H9 (cell line): ENCODE measurements around the gene DIAPH3. TPM values are rescaled to one million over a fixed set of nuclear protein-coding genes. Genes with fewer than 3 reads are reported as not detected.

Experiments used
- DNase-seq: peaks from one replicate; pipeline ENCODE4 v3.0.0-alpha.2; 2017
- H2AFZ ChIP-seq: one replicate; pipeline ENCODE4 v1.6.1; 2013; ENCODE audit warnings: mild to moderate bottlenecking, low read length, control low read depth, moderate library complexity
- H2AK5ac ChIP-seq: 2 replicates; pipeline ENCODE4 v1.6.1; 2013; ENCODE audit warnings: low read length, control low read depth, mixed read lengths; ENCODE audit not compliant: insufficient read length
- H2BK120ac ChIP-seq: one replicate; pipeline ENCODE4 v1.6.1; 2013; ENCODE audit warnings: low read depth, mild to moderate bottlenecking, low read length, control low read depth, inconsistent platforms; ENCODE audit not compliant: poor library complexity, severe bottlenecking
- H2BK12ac ChIP-seq: 2 replicates; pipeline ENCODE4 v1.6.1; 2013; ENCODE audit warnings: low read length, control low read depth, mixed read lengths, low read depth; ENCODE audit not compliant: insufficient read length
- H2BK15ac ChIP-seq: 2 replicates; pipeline ENCODE4 v1.6.1; 2013; ENCODE audit warnings: low read depth, low read length, control low read depth
- H2BK20ac ChIP-seq: one replicate; pipeline ENCODE4 v1.6.1; 2013; ENCODE audit warnings: low read depth, mild to moderate bottlenecking, low read length, control low read depth, inconsistent platforms; ENCODE audit not compliant: poor library complexity, severe bottlenecking
- H2BK5ac ChIP-seq: 2 replicates; pipeline ENCODE4 v1.6.1; 2013; ENCODE audit warnings: low read length, control low read depth, mixed read lengths; ENCODE audit not compliant: insufficient read length
- H3K14ac ChIP-seq: 2 replicates; pipeline ENCODE4 v1.6.1; 2013; ENCODE audit warnings: low read length, control low read depth; ENCODE audit not compliant: insufficient read depth
- H3K18ac ChIP-seq: 2 replicates; pipeline ENCODE4 v1.6.1; 2013; ENCODE audit warnings: low read depth, mild to moderate bottlenecking, mixed read lengths, low read length, control low read depth; ENCODE audit not compliant: insufficient read length
- H3K23ac ChIP-seq: 2 replicates; pipeline ENCODE4 v1.6.1; 2013; ENCODE audit warnings: low read length, control low read depth, mixed read lengths, low read depth; ENCODE audit not compliant: insufficient read length
- H3K23me2 ChIP-seq: 2 replicates; pipeline ENCODE4 v1.6.1; 2013; ENCODE audit warnings: low read depth, mild to moderate bottlenecking, mixed read lengths, low read length, control low read depth; ENCODE audit not compliant: insufficient read length, poor library complexity, severe bottlenecking
- H3K27ac ChIP-seq: 2 replicates; pipeline ENCODE4 v1.5.1; 2013; ENCODE audit warnings: low read length, control low read depth, mixed read lengths, low read depth; ENCODE audit not compliant: insufficient read length
- H3K27me3 ChIP-seq: 2 replicates; pipeline ENCODE4 v1.6.1; 2013; ENCODE audit warnings: low read length, control low read depth, inconsistent platforms; ENCODE audit not compliant: insufficient read depth
- H3K4ac ChIP-seq: 2 replicates; pipeline ENCODE4 v1.6.1; 2013; ENCODE audit warnings: low read depth, mild to moderate bottlenecking, control low read depth, inconsistent platforms, low read length, moderate library complexity
- H3K4me1 ChIP-seq: 2 replicates; pipeline ENCODE4 v1.6.1; 2013; ENCODE audit warnings: low read length, control low read depth, inconsistent platforms; ENCODE audit not compliant: insufficient read depth
- H3K4me2 ChIP-seq: 2 replicates; pipeline ENCODE4 v1.6.1; 2013; ENCODE audit warnings: low read length, control low read depth, mixed read lengths; ENCODE audit not compliant: insufficient read length, insufficient read depth
- H3K56ac ChIP-seq: 2 replicates; pipeline ENCODE4 v1.6.1; 2013; ENCODE audit warnings: low read depth, mild to moderate bottlenecking, mixed read lengths, low read length, control low read depth; ENCODE audit not compliant: insufficient read length
- H3K79me1 ChIP-seq: 2 replicates; pipeline ENCODE4 v1.6.1; 2013; ENCODE audit warnings: low read depth, mild to moderate bottlenecking, moderate library complexity, low read length, control low read depth, inconsistent platforms; ENCODE audit not compliant: insufficient read depth, poor library complexity, severe bottlenecking
- H3K79me2 ChIP-seq: 2 replicates; pipeline ENCODE4 v1.6.1; 2013; ENCODE audit warnings: low read length, control low read depth, inconsistent platforms; ENCODE audit not compliant: insufficient read depth
- H3K9ac ChIP-seq: 2 replicates; pipeline ENCODE4 v1.6.1; 2013; ENCODE audit warnings: low read length, control low read depth, mixed read lengths; ENCODE audit not compliant: insufficient read length; ENCODE audit errors: extremely low read depth
- H3K9me3 ChIP-seq: one replicate; pipeline ENCODE4 v1.6.1; 2013; ENCODE audit warnings: low read depth, low read length, inconsistent platforms; ENCODE audit not compliant: control insufficient read depth
- H3T11ph ChIP-seq: one replicate; pipeline ENCODE4 v1.6.1; 2013; ENCODE audit warnings: mild to moderate bottlenecking, low read length, control low read depth, inconsistent platforms
- H4K20me1 ChIP-seq: one replicate; pipeline ENCODE4 v1.6.1; 2013; ENCODE audit not compliant: control insufficient read depth, insufficient read length, insufficient read depth
- H4K5ac ChIP-seq: 2 replicates; pipeline ENCODE4 v1.6.1; 2013; ENCODE audit warnings: low read depth, mild to moderate bottlenecking, mixed read lengths, low read length, control low read depth; ENCODE audit not compliant: insufficient read length
- H4K8ac ChIP-seq: replicated peaks from 2 replicates; pipeline ENCODE4 v1.6.1; 2013; ENCODE audit warnings: low read length, control low read depth, mixed read lengths, low read depth; ENCODE audit not compliant: insufficient read length
- H4K91ac ChIP-seq: 2 replicates; pipeline ENCODE4 v1.6.1; 2013; ENCODE audit warnings: low read depth, mild to moderate bottlenecking, moderate library complexity, mixed read lengths, low read length, control low read depth; ENCODE audit not compliant: insufficient read length
- H3K27ac Mint-ChIP-seq, 3 experiments: 2 replicates in 2 of 3; 3 replicates in 1 of 3; pipeline ENCODE4 v1.8.0; 2020 to 2021; ENCODE audit warnings: mixed read lengths in 3 of 3, mild to moderate bottlenecking in 1 of 3, moderate library complexity in 1 of 3
- H3K27me3 Mint-ChIP-seq: 2 replicates; pipeline ENCODE4 v1.8.0; 2021; ENCODE audit warnings: low read depth, mild to moderate bottlenecking, moderate library complexity, mixed read lengths
- H3K36me3 Mint-ChIP-seq, 3 experiments: 2 replicates in 2 of 3; 3 replicates in 1 of 3; pipeline ENCODE4 v1.8.0; 2020 to 2021; ENCODE audit warnings: low read depth in 3 of 3, mixed read lengths in 3 of 3; ENCODE audit not compliant: insufficient read depth in 1 of 3
- H3K4me1 Mint-ChIP-seq, 2 experiments: 2 replicates each; pipeline ENCODE4 v1.8.0; 2020; ENCODE audit warnings: mixed read lengths in 2 of 2
- H3K4me3 Mint-ChIP-seq, 2 experiments: 2 replicates in 1 of 2; 3 replicates in 1 of 2; pipeline ENCODE4 v1.8.0; 2020 to 2021; ENCODE audit warnings: mild to moderate bottlenecking in 2 of 2, mixed read lengths in 2 of 2, moderate library complexity in 1 of 2
- H3K9me3 Mint-ChIP-seq, 2 experiments: 2 replicates in 1 of 2; 3 replicates in 1 of 2; pipeline ENCODE4 v1.8.0; 2020; ENCODE audit warnings: mild to moderate bottlenecking in 2 of 2, mixed read lengths in 2 of 2, moderate library complexity in 1 of 2
- CTCF ChIP-seq: fragments of 200-600 bp; sonication (generic); conservative IDR thresholded peaks from 3 replicates; pipeline ENCODE4 v1.8.0; 2021; ENCODE audit warnings: antibody characterized with exemption, mild to moderate bottlenecking
- total RNA-seq: library from RNA; stranded (reverse); gene quantifications from 2 replicates; pipeline ENCODE4 v1.2.1, GENCODE V29; 2021

DIAPH3 gene
- total RNA-seq, 1 experiment from 2014 or later, result 23.1 TPM

GRCh38 chr13:59954601-59955000, 209.1 kb downstream of the DIAPH3 start:
- no peak for TF ChIP-seq CTCF
- Histone ChIP-seq H3K9ac (no peak overlapping the region), H2BK5ac (no peak overlapping the region), H3K4me2 (no peak overlapping the region), H3K18ac (no peak overlapping the region), H2BK20ac (no peak overlapping the region), H3K23me2 (no peaks in the 10 kb centered on the region), H3K79me2 (no peaks in the 10 kb centered on the region), H2AFZ (no peak overlapping the region), H3K23ac (no peak overlapping the region), H4K91ac (no peak overlapping the region), H2AK5ac (no peak overlapping the region), H4K20me1 (no peaks in the 10 kb centered on the region), H4K5ac (no peak overlapping the region), H3K9me3 (no peaks in the 10 kb centered on the region), H2BK15ac (no peak overlapping the region), H3K79me1 (no peaks in the 10 kb centered on the region), H3K56ac (no peak overlapping the region), H3K4ac (no peak overlapping the region), H3K27me3 (no peaks in the 10 kb centered on the region), H4K8ac (no peak overlapping the region), H2BK12ac (no peak overlapping the region), H3K27ac (no peak overlapping the region), H3K14ac (no peak overlapping the region), H2BK120ac (no peak overlapping the region), H3K4me1 (no peaks in the 10 kb centered on the region), H3T11ph (no peak overlapping the region)
- peaks cover 0 to 3% of the 10 kb centered on the region in 2 experiments; a peak in 1 of 4 replicates for H3K4me1 Mint-ChIP-seq
- no peaks in the 10 kb centered on the region for H3K27me3 Mint-ChIP-seq
- peaks cover 5 to 6% of the 10 kb centered on the region in 2 experiments; a peak in 1 of 5 replicates for H3K9me3 Mint-ChIP-seq
- H3K27ac Mint-ChIP-seq, result no peak overlapping the region
- no peak for DNase-seq
- H3K36me3 Mint-ChIP-seq, result peaks cover 19 to 30% (median 25%) of the 10 kb centered on the region in 3 experiments
- H3K4me3 Mint-ChIP-seq, result no peak overlapping the region
